Subcutaneous adipose tissue (tissue), 4 donors: ENCODE measurements around the gene PSMD5. TPM values are rescaled to one million over a fixed set of nuclear protein-coding genes. Genes with fewer than 3 reads are reported as not detected.

Experiments
- total RNA-seq, 4 donors: library from RNA; depleted of rRNA; stranded (reverse); fragments of >200 nt; gene quantifications; one replicate each; pipeline ENCODE4 v1.1.0, GENCODE V29; 2016
- TF ChIP-seq, protein P1 (sequence below): fragments of 450-650 bp; IDR thresholded peaks from one replicate; pipeline ENCODE4 v1.5.1; 2016; ENCODE audit warnings: low read depth, mild to moderate bottlenecking, control low read depth, antibody characterized with exemption, moderate library complexity

The PSMD5 gene
- total RNA-seq, 4 donors from 2014 or later = 45.7 to 77.3 (median 52.0) TPM

DNA sequence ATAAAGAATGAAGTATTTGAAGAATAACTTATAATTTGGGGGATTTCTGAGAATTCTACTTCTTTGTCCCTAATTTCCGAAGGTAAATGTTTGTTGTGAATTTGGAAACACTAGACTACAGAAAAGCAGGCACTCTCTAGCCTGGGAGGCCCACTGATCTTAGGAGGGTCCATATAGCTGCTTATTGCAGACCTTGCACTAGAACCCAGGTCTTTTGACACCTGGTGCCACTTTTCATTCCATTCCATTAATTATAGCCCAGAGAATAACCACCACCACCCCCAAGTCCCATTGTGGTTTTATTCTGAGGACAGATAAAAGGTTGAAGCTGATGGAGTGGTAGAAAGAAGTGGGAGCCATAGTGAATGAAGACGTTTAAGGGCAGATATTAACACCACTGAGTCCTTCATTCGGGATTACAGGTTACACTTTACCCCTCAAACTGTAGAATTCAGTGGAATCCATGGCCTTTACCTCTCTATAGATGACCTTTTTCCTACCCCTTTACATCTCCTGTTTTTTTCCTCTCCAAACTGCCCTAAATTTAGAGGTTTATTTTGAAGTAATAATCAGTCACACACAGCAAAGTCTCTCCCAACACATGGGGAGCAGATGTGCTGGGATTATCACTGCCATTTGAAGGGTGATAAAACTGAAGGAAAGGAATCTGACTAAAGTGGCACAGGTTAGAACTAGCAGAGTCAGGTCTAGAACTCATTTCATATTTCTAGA is 12.0 kb upstream of the PSMD5 start:
- TF ChIP-seq, protein P1, sequence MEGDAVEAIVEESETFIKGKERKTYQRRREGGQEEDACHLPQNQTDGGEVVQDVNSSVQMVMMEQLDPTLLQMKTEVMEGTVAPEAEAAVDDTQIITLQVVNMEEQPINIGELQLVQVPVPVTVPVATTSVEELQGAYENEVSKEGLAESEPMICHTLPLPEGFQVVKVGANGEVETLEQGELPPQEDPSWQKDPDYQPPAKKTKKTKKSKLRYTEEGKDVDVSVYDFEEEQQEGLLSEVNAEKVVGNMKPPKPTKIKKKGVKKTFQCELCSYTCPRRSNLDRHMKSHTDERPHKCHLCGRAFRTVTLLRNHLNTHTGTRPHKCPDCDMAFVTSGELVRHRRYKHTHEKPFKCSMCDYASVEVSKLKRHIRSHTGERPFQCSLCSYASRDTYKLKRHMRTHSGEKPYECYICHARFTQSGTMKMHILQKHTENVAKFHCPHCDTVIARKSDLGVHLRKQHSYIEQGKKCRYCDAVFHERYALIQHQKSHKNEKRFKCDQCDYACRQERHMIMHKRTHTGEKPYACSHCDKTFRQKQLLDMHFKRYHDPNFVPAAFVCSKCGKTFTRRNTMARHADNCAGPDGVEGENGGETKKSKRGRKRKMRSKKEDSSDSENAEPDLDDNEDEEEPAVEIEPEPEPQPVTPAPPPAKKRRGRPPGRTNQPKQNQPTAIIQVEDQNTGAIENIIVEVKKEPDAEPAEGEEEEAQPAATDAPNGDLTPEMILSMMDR = no peak

DNA sequence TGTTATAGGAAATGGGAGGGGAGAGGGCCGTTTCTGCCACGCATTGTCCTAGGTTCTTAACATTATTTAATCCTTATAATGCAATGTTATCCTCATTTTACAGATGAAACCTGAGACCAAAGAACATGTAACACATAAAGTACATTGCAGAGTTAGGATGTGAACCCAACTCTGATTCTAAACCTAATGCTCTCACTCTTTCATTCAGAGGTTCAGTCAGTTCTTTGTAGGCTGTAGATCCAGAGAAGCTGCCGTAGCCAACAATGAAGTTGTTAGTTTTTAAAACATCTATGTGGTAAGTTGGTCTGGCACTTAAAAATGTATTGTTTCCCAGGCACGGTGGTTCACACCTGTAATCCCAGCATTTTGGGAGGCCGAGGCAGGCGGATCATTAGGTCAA is 10.5 kb upstream of the PSMD5 start:
- TF ChIP-seq, protein P1 = no peak

DNA sequence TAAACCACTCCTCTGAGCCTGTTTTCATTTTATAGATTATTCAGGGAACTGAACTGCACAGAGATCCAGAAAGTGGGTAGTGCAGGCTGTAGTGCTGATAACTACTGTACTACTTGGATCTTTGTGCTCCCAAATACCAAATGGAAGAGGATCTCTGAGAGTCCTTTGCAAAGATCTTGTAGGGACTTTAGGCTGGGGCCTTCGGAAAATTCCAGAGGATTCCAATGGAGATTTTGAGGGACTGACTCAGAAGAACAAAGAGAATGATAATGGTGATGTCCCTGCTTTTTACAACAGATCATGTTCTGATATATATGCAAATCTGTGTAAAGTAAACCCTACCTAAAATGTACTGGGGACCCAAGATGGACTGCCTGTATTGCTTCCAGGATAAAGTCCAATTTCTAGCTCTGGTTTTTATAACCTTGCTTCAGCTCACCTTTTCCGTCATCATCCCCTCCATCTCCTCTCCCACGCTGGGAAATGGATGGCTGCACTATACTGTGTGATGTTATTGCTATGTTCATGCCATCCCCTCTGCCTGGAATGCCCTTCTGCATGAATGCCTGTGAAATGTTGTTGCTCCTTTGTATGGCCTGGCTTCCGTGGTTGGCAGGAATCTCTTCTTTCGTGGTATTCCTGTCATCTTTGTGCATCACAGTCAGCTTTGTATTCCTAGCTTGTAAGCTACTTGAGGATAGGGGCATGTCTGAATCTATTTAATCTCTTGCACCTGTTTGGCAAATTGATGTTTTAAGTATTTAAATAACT is 9.7 kb upstream of the PSMD5 start:
- TF ChIP-seq, protein P1 = no peak

DNA sequence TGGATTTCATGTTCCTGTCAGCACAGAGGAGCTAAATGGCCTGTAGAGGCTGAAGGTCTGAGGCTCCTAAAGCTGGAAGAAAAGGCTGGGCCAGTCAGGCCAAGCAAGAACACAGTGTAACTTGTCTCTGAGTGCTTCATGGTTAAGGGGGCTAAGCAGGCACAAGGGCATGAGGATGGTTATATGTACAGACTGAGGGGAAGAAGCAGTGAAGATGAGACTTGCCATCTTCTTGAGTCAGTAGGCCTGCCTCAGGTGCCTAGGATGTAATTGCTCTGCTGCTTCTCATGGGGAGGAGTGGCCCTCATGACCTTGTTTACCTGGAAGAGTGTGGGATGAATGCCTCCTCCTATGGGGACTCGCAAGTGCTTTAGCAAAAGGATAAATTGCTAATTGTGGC is 8.7 kb upstream of the PSMD5 start:
- TF ChIP-seq, protein P1 = no peak

DNA sequence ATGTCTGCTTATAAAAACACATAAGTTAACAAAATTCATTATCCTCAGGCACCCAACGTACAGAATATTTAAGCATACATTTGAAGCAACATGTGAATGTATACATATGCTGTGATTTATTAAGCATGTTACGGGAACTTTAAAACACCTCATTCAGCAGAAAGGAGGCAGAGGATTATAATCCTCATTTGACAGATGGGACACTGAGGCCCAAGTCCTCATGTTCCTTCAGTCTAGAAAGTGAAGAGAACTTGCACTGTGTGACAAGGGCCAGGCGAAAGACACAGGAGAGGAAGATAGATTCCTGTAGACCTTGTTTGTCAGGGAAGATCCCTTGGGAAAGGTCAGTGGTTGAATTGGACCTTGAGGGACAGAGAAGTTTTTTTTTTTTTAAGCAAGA is 7.6 kb upstream of the PSMD5 start:
- TF ChIP-seq, protein P1 = no peak

DNA sequence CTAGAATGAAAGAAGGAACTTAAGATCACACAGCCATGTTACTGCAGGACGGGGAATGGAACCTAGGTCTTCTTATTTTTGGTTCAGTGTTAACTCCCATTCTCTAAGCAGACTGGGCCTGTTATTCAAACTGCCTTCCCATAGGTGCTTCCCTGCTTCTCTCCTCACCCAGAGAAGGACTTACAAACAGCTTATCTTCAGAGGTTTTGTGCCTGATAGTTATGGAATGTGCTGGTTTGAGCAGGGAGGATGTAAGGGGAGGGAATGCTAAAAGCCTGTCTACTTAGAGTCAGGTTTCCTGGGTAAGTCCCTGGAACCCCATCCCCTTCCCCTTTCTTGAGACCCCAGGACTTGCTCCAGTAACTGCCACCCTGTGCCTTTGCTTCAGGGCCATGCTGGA is 4.2 kb upstream of the PSMD5 start:
- TF ChIP-seq, protein P1 = no peak

DNA sequence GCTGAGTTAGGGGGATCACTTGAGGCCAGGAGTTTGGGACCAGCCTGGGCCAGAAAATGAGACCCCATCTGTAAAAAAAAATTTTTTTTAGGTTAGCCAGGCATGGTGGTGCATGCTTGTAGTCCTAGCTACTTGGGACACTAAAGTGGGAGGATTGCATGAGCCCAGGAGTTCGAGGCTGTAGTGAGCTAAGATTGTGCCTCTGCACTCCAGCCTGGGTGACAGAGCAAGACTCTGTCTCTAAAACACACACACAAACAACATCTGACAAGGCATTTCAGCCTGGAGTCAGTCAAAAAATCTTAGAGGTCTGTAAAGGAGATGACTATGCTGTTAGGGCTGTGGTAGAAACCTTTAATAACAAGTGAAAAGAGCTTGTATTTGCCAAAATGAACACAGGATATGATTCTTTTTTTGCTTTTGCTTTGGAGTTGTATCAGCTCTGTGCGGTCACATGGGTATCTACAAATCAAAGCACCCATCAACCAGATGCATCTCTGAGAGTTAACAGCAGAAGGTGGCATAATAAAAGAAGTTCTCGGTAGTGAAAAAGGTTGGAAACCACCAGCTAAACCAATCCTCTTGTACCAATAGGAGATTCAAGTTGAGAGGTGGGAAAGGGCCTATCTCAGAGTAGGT is 3.6 kb upstream of the PSMD5 start:
- TF ChIP-seq, protein P1 = no peak
